HFFc6 (cell line): ENCODE results near the gene CC2D2B. TPM values are rescaled to one million over a fixed set of nuclear protein-coding genes. Genes with fewer than 3 reads are reported as not detected.

ENCODE experiments used
- DNase-seq: peaks from one replicate; pipeline ENCODE4 v3.0.0-alpha.2; 2018
- H3K27ac Mint-ChIP-seq: 2 replicates; pipeline ENCODE4 v1.8.0; 2020; ENCODE audit warnings: mild to moderate bottlenecking, mixed read lengths
- H3K27me3 Mint-ChIP-seq: 2 replicates; pipeline ENCODE4 v1.8.0; 2021; ENCODE audit warnings: mild to moderate bottlenecking, moderate library complexity, mixed read lengths; ENCODE audit not compliant: insufficient read depth
- H3K36me3 Mint-ChIP-seq: 2 replicates; pipeline ENCODE4 v1.8.0; 2021; ENCODE audit warnings: low read depth, mixed read lengths
- H3K4me1 Mint-ChIP-seq: 2 replicates; pipeline ENCODE4 v1.8.0; 2020; ENCODE audit warnings: low read depth, mixed read lengths
- H3K4me3 Mint-ChIP-seq: 2 replicates; pipeline ENCODE4 v1.8.0; 2020; ENCODE audit warnings: mild to moderate bottlenecking, moderate library complexity, mixed read lengths
- H3K9me3 Mint-ChIP-seq: 2 replicates; pipeline ENCODE4 v1.8.0; 2020; ENCODE audit warnings: mild to moderate bottlenecking, mixed read lengths
- CTCF ChIP-seq: fragments of 200-600 bp; sonication (generic); IDR thresholded peaks from 2 replicates; pipeline ENCODE4 v1.5.0; 2021; ENCODE audit warnings: antibody characterized with exemption, mild to moderate bottlenecking
- total RNA-seq, 6 experiments: library from RNA; stranded (reverse); fragmentation: NEBNext Ultra II Directional; extraction: Animal tissue kit (Norgen Biotek cat#: 25700); gene quantifications; 2 replicates in 1 of 6; 3 replicates in 5 of 6; pipeline ENCODE4 v1.2.3, GENCODE V29; 2021

Gene CC2D2B
- total RNA-seq, 6 experiments from 2014 or later: not detected

DNA sequence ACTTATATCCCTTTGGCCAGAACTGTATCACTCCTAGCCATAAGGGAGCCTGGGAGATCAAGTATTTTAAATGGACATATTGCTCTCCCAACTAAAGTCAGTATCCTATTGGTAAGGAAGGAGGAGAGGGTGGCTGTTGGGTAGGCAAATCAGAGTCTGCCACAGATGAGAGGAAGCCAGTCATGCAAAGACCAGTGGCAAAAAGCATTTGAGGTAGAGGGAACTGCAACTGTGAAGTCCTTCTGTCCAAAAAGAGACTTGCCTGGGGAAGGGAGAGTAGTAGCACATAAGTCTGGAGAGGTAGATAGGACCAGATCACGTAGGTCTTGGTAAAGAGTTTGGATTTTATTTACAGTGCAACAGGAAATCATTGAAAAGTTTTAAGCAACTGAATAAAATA is 126.8 kb downstream of the CC2D2B start:
- peaks cover 1% of the 10 kb centered on the region for H3K27me3 Mint-ChIP-seq
- H3K4me3 Mint-ChIP-seq: no peak overlapping the region
- H3K27ac Mint-ChIP-seq: no peak overlapping the region
- no peaks in the 10 kb centered on the region for H3K36me3 Mint-ChIP-seq
- no peak for TF ChIP-seq CTCF
- no peak for DNase-seq
- no peaks in the 10 kb centered on the region for H3K4me1 Mint-ChIP-seq
- no peaks in the 10 kb centered on the region for H3K9me3 Mint-ChIP-seq

- no peak overlapping the region for H3K4me3 Mint-ChIP-seq
- H3K27me3 Mint-ChIP-seq: peaks cover 1% of the 10 kb centered on the region
- H3K36me3 Mint-ChIP-seq: no peaks in the 10 kb centered on the region
- peaks cover 6% of the 10 kb centered on the region for H3K4me1 Mint-ChIP-seq
- H3K9me3 Mint-ChIP-seq: no peaks in the 10 kb centered on the region
- DNase-seq: no peak
- TF ChIP-seq CTCF: no peak
- H3K27ac Mint-ChIP-seq: no peak overlapping the region
These were observed 131.0 kb downstream of the CC2D2B start for GRCh38 chr10:96038476-96039387.

DNA sequence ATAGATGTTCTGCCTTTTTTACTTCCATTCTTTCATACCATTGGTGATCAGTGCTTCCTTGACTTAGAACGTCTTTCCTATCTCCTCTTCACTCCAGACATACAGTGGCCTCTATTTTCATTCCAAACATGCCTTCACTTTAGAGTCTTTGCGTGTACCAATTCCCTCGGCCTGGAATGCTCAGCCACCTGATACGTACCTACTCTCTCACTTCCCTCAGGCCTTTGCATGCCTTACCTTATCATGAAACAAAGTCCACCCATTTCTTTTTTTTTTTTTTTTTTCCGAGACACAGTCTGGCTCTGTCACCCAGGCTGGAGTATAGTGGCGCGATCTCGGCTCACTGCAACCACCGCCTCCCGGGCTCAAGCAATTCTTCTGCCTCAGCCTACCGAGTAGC is 133.4 kb downstream of the CC2D2B start:
- DNase-seq: no peak
- Mint-ChIP-seq H3K27ac (no peak overlapping the region), H3K9me3 (no peaks in the 10 kb centered on the region), H3K4me3 (no peak overlapping the region), H3K36me3 (no peaks in the 10 kb centered on the region), H3K4me1 (peaks cover 24% of the 10 kb centered on the region), H3K27me3 (peaks cover 1% of the 10 kb centered on the region)
- TF ChIP-seq CTCF: no peak

DNA sequence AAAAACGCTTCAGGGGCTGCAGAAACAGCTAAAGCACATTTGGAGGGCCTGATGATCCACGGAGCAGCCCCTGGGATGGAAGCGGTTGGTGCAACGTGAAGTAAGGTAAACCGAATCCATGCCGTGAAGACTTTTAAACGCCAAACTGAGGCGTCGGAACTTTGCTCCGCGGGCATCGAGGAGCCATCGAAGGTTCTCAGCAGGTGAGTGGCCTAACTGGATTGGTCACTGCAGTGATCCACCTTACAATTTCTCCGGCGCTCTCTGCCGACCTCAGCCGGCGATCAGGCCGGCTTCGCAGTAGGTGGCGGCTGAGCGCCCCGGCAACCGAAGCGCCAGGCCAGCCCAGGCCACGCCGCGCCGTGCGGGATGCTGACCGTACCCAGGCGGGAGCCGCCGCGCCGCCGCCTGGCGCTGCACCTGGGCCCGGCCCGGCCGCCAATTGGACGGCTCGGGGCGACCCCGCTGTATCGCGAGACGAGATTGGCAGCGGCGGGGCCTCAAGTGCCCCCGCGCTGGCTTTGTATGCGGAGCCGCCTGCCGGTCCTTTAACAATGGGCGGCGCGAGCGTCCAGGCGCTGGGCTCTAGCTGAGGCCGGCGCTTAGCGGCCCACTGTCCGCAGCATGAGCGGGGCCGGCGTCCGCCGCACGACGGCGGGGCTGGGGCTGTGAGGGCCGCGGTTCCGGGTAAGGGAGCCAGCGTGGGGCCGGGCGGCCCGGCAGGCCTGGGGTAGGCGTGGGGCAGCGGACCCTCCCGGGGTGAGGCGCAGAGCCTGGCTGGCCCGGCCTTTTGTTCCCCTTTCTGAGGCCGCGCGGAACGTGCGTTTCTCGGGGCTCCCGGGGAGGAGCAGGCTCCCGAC is 135.5 kb downstream of the CC2D2B start, which contains the start of gene CCNJ:
Gene CCNJ, plus strand, starts transcription at position 551 of the 860 bp plus-strand sequence. CDS start 811 bp downstream, outside the sequence.
- Mint-ChIP-seq H3K36me3 (no peaks in the 10 kb centered on the region), H3K27me3 (peaks cover 1% of the 10 kb centered on the region; the same call in 1 of the 2 replicates), H3K9me3 (no peaks in the 10 kb centered on the region), H3K4me3 (peak within 1 kb of the TSS; percentile 95), H3K27ac (peak within 1 kb of the TSS; percentile 90), H3K4me1 (peaks cover 28% of the 10 kb centered on the region)
- TF ChIP-seq CTCF: peak; percentile 41; the same call in 1 of the 2 replicates
- DNase-seq: peak; percentile 80

DNA sequence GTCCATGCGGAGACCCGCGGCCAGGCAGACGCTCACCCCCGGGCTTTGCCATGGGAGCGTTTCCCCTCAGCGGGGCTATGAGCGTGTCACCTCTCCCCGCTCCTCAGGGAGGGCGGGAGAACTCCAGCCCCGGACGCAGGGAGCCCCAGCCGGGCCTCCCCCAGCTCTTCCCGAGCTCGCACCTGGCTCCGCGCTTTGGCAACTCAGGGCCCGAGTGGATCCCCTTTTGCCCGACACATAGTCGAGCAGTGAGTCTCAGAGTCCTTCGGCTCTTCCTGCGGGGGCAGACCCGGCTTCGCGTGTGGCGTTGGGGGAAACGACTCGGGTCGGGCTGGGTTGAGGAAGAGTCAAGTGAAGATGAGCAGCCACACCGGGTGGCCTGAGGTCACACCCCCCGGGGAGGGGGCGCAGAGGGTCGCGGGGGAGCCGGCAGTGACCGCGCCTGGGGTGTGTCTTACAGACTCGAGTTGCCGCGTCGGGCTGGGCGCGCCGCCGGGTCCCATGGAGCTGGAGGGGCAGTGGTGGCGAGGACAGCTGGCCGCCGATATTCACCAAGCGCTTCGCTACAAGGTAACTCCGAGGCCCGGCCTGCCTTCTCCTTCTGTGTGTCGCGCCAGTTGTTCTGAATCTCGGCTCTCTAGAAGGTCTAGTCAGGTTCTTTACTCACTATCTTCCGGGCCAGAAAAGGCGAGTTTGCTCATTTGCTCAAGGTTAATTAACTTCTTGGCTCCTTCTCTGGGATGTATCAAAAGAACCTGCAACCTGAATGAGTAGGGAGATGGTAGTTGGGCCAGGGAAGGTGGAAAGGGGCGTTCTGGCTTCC is 136.3 kb downstream of the CC2D2B start:
- Mint-ChIP-seq H3K4me3 (peak overlapping the region; percentile 95), H3K36me3 (no peaks in the 10 kb centered on the region), H3K9me3 (no peaks in the 10 kb centered on the region), H3K4me1 (peaks cover 28% of the 10 kb centered on the region), H3K27me3 (peaks cover 1% of the 10 kb centered on the region; the same call in 1 of the 2 replicates), H3K27ac (peak overlapping the region; percentile 90)
- no peak for TF ChIP-seq CTCF
- DNase-seq: peak; percentile 30
